HUES64 (cell line): ENCODE results near the gene MIA.
"Not testable (repeated sequence)": the region's sequence is repeated elsewhere in the genome, so short reads cannot be mapped to it uniquely, and the experiment has no call there.

ENCODE experiments used
- H3K27ac ChIP-seq: 2 replicates; pipeline ENCODE4 v1.7.0; 2013; ENCODE audit warnings: low read depth, low read length, inconsistent platforms
- H3K27me3 ChIP-seq: 2 replicates; pipeline ENCODE4 v1.6.1; 2013; ENCODE audit warnings: mild to moderate bottlenecking, low read length; ENCODE audit not compliant: insufficient read depth
- H3K36me3 ChIP-seq: 2 replicates; pipeline ENCODE4 v1.6.1; 2013; ENCODE audit warnings: mild to moderate bottlenecking, low read length; ENCODE audit not compliant: insufficient read depth
- H3K4me1 ChIP-seq: 2 replicates; pipeline ENCODE4 v1.6.1; 2013; ENCODE audit warnings: mild to moderate bottlenecking, low read length, moderate library complexity; ENCODE audit not compliant: insufficient read depth
- H3K4me3 ChIP-seq: 2 replicates; pipeline ENCODE4 v1.5.1; 2013; ENCODE audit warnings: mild to moderate bottlenecking, low read length, moderate library complexity
- H3K9ac ChIP-seq: 2 replicates; pipeline ENCODE4 v1.6.1; 2013; ENCODE audit warnings: mild to moderate bottlenecking, low read depth, low read length
- H3K9me3 ChIP-seq: 2 replicates; pipeline ENCODE4 v1.6.1; 2013; ENCODE audit warnings: low read depth, low read length; ENCODE audit not compliant: insufficient read depth
- WGBS: fragments of 150-250, 120-280 bp; methylation state at CpG from one replicate; pipeline ENCODE4 v1.1.7; 2013; ENCODE audit warnings: missing lambda C conversion rate; 5-methylcytosine and 5-hydroxymethylcytosine counted together

MIA gene

GRCh38 chr19:40752257-40752781 is 23.0 kb upstream of the MIA start:
- Histone ChIP-seq H3K27me3 (no peaks in the 10 kb centered on the region), H3K9ac (peak overlapping the region; percentile 99; the same call in 1 of the 2 replicates), H3K27ac (no peak overlapping the region), H3K4me3 (peak overlapping the region; percentile 88), H3K36me3 (peaks cover 42% of the 10 kb centered on the region), H3K9me3 (no peaks in the 10 kb centered on the region), H3K4me1 (peaks cover 7% of the 10 kb centered on the region; the same call in 1 of the 2 replicates)
- WGBS: 76% methylated on average over 12 of the region's 12 CpGs

GRCh38 chr19:40754611-40755247 is 20.6 kb upstream of the MIA start:
- peaks cover 62% of the 10 kb centered on the region for H3K36me3 ChIP-seq
- peaks cover 2% of the 10 kb centered on the region; the same call in 1 of the 2 replicates for H3K4me1 ChIP-seq
- H3K9me3 ChIP-seq: no peaks in the 10 kb centered on the region
- no peaks in the 10 kb centered on the region for H3K27me3 ChIP-seq
- 0 out of 2 replicates have a peak overlapping the region, but pooled peaks have one; percentile 2 for H3K4me3 ChIP-seq
- no peak overlapping the region; the same call in 1 of the 2 replicates for H3K9ac ChIP-seq
- 92% methylated on average over 9 of the region's 9 CpGs for WGBS
- no peak overlapping the region for H3K27ac ChIP-seq

GRCh38 chr19:40755248-40755624 is 20.1 kb upstream of the MIA start:
- no peak overlapping the region for H3K27ac ChIP-seq
- no peaks in the 10 kb centered on the region for H3K27me3 ChIP-seq
- 97% methylated on average over 3 of the region's 3 CpGs for WGBS
- no peak overlapping the region for H3K4me3 ChIP-seq
- H3K36me3 ChIP-seq: peaks cover 67% of the 10 kb centered on the region
- no peaks in the 10 kb centered on the region; the same call in 1 of the 2 replicates for H3K4me1 ChIP-seq
- H3K9ac ChIP-seq: no peak overlapping the region
- no peaks in the 10 kb centered on the region for H3K9me3 ChIP-seq

- H3K27me3 ChIP-seq: no peaks in the 10 kb centered on the region
- no peak overlapping the region for H3K9ac ChIP-seq
- no peak overlapping the region for H3K27ac ChIP-seq
- H3K4me3 ChIP-seq: no peak overlapping the region
- H3K9me3 ChIP-seq: no peaks in the 10 kb centered on the region
- H3K4me1 ChIP-seq: no peaks in the 10 kb centered on the region; the same call in 1 of the 2 replicates
- peaks cover 73% of the 10 kb centered on the region for H3K36me3 ChIP-seq
- WGBS: 97% methylated on average over 8 of the region's 8 CpGs
These were observed 19.5 kb upstream of the MIA start for GRCh38 chr19:40755791-40756190.

- no peaks in the 10 kb centered on the region for H3K27me3 ChIP-seq
- WGBS: 93% methylated on average over 10 of the region's 11 CpGs
- H3K9ac ChIP-seq: no peak overlapping the region
- H3K4me3 ChIP-seq: no peak overlapping the region
- H3K9me3 ChIP-seq: no peaks in the 10 kb centered on the region
- H3K4me1 ChIP-seq: no peaks in the 10 kb centered on the region; the same call in 1 of the 2 replicates
- no peak overlapping the region for H3K27ac ChIP-seq
- H3K36me3 ChIP-seq: peaks cover 81% of the 10 kb centered on the region
These were observed 18.7 kb upstream of the MIA start for GRCh38 chr19:40756502-40757110.

GRCh38 chr19:40758491-40758890 is 16.8 kb upstream of the MIA start:
- Histone ChIP-seq H3K27ac (no peak overlapping the region), H3K4me1 (no peaks in the 10 kb centered on the region), H3K4me3 (no peak overlapping the region), H3K36me3 (peaks cover 90% of the 10 kb centered on the region), H3K9ac (no peak overlapping the region), H3K9me3 (no peaks in the 10 kb centered on the region), H3K27me3 (no peaks in the 10 kb centered on the region)
- 96% methylated on average over 3 of the region's 3 CpGs for WGBS

- H3K4me1 ChIP-seq: no peaks in the 10 kb centered on the region
- H3K27me3 ChIP-seq: no peaks in the 10 kb centered on the region
- H3K36me3 ChIP-seq: peaks cover 96% of the 10 kb centered on the region
- no peak overlapping the region for H3K9ac ChIP-seq
- no peaks in the 10 kb centered on the region for H3K9me3 ChIP-seq
- H3K27ac ChIP-seq: no peak overlapping the region
- no peak overlapping the region for H3K4me3 ChIP-seq
- 98% methylated on average over 13 of the region's 13 CpGs for WGBS
These were observed 16.0 kb upstream of the MIA start for GRCh38 chr19:40759352-40759751.

- H3K27me3 ChIP-seq: no peaks in the 10 kb centered on the region
- H3K4me1 ChIP-seq: no peaks in the 10 kb centered on the region
- H3K27ac ChIP-seq: no peak overlapping the region
- peaks cover 89% of the 10 kb centered on the region for H3K36me3 ChIP-seq
- H3K9me3 ChIP-seq: no peaks in the 10 kb centered on the region
- WGBS: 93% methylated on average over 17 of the region's 17 CpGs
- H3K9ac ChIP-seq: no peak overlapping the region
- no peak overlapping the region for H3K4me3 ChIP-seq
These were observed 12.4 kb upstream of the MIA start for GRCh38 chr19:40762754-40763470.

GRCh38 chr19:40763526-40763925 is 11.8 kb upstream of the MIA start:
- WGBS: 96% methylated on average over 7 of the region's 7 CpGs
- no peak overlapping the region for H3K9ac ChIP-seq
- H3K4me3 ChIP-seq: no peak overlapping the region
- no peak overlapping the region for H3K27ac ChIP-seq
- H3K9me3 ChIP-seq: no peaks in the 10 kb centered on the region
- H3K4me1 ChIP-seq: no peaks in the 10 kb centered on the region
- no peaks in the 10 kb centered on the region for H3K27me3 ChIP-seq
- H3K36me3 ChIP-seq: peaks cover 83% of the 10 kb centered on the region

GRCh38 chr19:40763963-40764362 is 11.4 kb upstream of the MIA start:
- 95% methylated on average over 10 of the region's 10 CpGs for WGBS
- Histone ChIP-seq H3K4me3 (no peak overlapping the region), H3K36me3 (peaks cover 80% of the 10 kb centered on the region), H3K9me3 (no peaks in the 10 kb centered on the region), H3K27ac (no peak overlapping the region), H3K27me3 (no peaks in the 10 kb centered on the region), H3K9ac (no peak overlapping the region), H3K4me1 (no peaks in the 10 kb centered on the region)

- not testable (repeated sequence) for H3K4me1 ChIP-seq, H3K9ac ChIP-seq, H3K27ac ChIP-seq, H3K4me3 ChIP-seq, H3K27me3 ChIP-seq, H3K9me3 ChIP-seq
- 94% methylated on average over 13 of the region's 13 CpGs for WGBS
- peaks cover 56% of the 10 kb centered on the region for H3K36me3 ChIP-seq
These were observed 8.9 kb upstream of the MIA start for GRCh38 chr19:40766385-40766784.
